H1 (cell line): ENCODE measurements around the gene EAF2. TPM values are rescaled to one million over a fixed set of nuclear protein-coding genes. Genes with fewer than 3 reads are reported as not detected.

Source experiments
- CHD7 ChIP-seq: fragments of 300-600 bp; sonication (generic); IDR thresholded peaks from 2 replicates; pipeline ENCODE4 v1.7.1; 2012; ENCODE audit warnings: low read length, moderate library complexity, mild to moderate bottlenecking, inconsistent platforms; ENCODE audit not compliant: insufficient replicate concordance
- polyA plus RNA-seq, 7 experiments: library from polyadenylated mRNA; depleted of rRNA in 3 of 7; stranded (reverse) in 5 of 7; unstranded in 2 of 7; fragments of >200 nt in 5 of 7; fragments of 200-250 nt in 2 of 7; gene quantifications; 1 replicate in 5 of 7; 2 replicates in 1 of 7; 4 replicates in 1 of 7; pipeline versions ENCODE4 v1.2.1 to v1.2.3, GENCODE V29; 2011 to 2013; ENCODE audit warnings: missing spikeins in 2 of 7, mixed read lengths in 2 of 7
- total RNA-seq: library from RNA; stranded (reverse); fragmentation: NEBNext Ultra II Directional; extraction: Animal tissue kit (Norgen Biotek cat#: 25700); gene quantifications from 2 replicates; pipeline ENCODE4 v1.2.1, GENCODE V29; 2021

Gene EAF2
- total and polyA plus RNA-seq, 2 of the 8 experiments (the other 6 are each of a cell fraction or from before 2014, with no cell fraction given) = 3.6 to 6.6 TPM

GRCh38 chr3:121914081-121914998 is 79.3 kb downstream of the EAF2 start (continued):
- TF ChIP-seq CHD7 = no peak
